ENCODE data around the gene SCAMP2.

Gene SCAMP2

DNA sequence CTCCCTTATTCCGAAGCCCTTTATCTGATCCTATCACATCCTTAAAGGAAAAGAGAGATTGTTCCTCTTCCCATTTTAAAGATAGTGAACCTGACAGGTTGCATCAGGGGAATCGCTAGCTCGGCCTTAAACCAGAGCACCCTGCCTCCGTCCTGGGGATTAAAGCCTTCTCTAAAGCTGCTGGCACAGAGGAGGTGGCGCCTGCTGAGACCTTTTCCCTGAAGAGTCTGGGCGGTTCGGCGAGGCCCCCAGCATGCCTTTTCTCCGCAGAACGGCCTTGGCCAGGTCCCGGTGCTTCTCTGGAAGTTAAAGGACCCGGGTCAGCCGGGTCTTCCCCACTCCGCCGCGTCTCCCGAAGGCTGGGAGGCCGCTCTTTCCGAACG is 32.9 kb upstream of the SCAMP2 start:
- Histone ChIP-seq H3K79me2 (ENCODE audit: low read length) (peaks cover 27% of the 10 kb centered on the region), H3K27ac (ENCODE audit: low read length) (peak overlapping the region; percentile 72), H3K9ac (ENCODE audit: low read length) (peak overlapping the region; percentile 94), H3K4me1 (ENCODE audit: low read length) (peaks cover 42% of the 10 kb centered on the region), H2AFZ (ENCODE audit: low read depth, low read length) (peak overlapping the region; percentile 99; the same call in 1 of the 2 replicates), H3K36me3 (replicated peaks; ENCODE audit: low read depth, low read length) (peaks cover 47% of the 10 kb centered on the region), H4K20me1 (ENCODE audit: insufficient read depth, low read length) (no peaks in the 10 kb centered on the region), H3K27me3 (ENCODE audit: low read depth, low read length) (no peaks in the 10 kb centered on the region), H3K4me2 (ENCODE audit: low read length) (peak overlapping the region; percentile 78), H3K4me3 (ENCODE audit: low read length) (peak overlapping the region; percentile 83), H3K9me3 (ENCODE audit: insufficient read depth, low read length) (no peaks in the 10 kb centered on the region)
- TF ChIP-seq EZH2phosphoT487 (IDR thresholded peaks at IDR 0.05; ENCODE audit: low read depth) = no peak
- TF ChIP-seq, protein P1, sequence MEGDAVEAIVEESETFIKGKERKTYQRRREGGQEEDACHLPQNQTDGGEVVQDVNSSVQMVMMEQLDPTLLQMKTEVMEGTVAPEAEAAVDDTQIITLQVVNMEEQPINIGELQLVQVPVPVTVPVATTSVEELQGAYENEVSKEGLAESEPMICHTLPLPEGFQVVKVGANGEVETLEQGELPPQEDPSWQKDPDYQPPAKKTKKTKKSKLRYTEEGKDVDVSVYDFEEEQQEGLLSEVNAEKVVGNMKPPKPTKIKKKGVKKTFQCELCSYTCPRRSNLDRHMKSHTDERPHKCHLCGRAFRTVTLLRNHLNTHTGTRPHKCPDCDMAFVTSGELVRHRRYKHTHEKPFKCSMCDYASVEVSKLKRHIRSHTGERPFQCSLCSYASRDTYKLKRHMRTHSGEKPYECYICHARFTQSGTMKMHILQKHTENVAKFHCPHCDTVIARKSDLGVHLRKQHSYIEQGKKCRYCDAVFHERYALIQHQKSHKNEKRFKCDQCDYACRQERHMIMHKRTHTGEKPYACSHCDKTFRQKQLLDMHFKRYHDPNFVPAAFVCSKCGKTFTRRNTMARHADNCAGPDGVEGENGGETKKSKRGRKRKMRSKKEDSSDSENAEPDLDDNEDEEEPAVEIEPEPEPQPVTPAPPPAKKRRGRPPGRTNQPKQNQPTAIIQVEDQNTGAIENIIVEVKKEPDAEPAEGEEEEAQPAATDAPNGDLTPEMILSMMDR (IDR thresholded peaks at IDR 0.05; ENCODE audit: low read depth, low read length) = no peak

DNA sequence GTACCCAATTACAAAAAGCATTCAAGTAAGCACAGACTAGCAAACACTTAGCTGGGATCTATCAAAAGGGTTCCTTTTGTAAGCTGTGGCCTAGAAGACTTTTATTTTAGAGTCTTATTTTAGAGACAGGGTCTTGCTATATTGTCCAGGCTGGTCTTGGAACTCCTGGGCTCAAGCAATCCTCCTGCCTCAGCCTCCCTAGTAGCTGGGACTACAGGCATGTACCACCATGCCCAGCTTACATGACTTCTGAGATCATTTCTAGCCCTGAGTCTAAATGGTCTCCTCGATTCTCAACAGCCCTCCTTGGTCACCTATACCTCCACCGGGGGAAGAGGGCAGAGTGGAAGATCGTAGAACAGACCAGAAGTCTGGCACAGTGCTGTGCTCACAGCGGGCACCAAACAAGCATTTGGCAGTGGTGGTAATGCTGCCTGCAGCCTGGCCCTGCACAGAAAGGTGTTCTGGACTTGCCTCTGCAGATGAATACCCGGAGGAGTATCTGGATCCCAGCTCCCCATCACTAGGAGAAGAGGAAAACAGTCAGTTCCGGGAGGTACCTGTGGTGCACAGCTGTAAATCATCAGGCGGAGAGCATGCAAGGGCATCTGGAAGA is 31.1 kb upstream of the SCAMP2 start:
- Histone ChIP-seq H2AFZ (ENCODE audit: low read depth, low read length) (no peak overlapping the region), H3K9ac (ENCODE audit: low read length) (no peak overlapping the region), H3K9me3 (ENCODE audit: insufficient read depth, low read length) (no peaks in the 10 kb centered on the region), H3K36me3 (replicated peaks; ENCODE audit: low read depth, low read length) (peaks cover 52% of the 10 kb centered on the region), H3K4me3 (ENCODE audit: low read length) (no peak overlapping the region), H3K79me2 (ENCODE audit: low read length) (peaks cover 27% of the 10 kb centered on the region), H3K4me2 (ENCODE audit: low read length) (no peak overlapping the region), H4K20me1 (ENCODE audit: insufficient read depth, low read length) (no peaks in the 10 kb centered on the region), H3K27me3 (ENCODE audit: low read depth, low read length) (no peaks in the 10 kb centered on the region), H3K27ac (ENCODE audit: low read length) (no peak overlapping the region), H3K4me1 (ENCODE audit: low read length) (peaks cover 42% of the 10 kb centered on the region)
- TF ChIP-seq, protein P1 (IDR thresholded peaks at IDR 0.05; ENCODE audit: low read depth, low read length) = no peak
- TF ChIP-seq EZH2phosphoT487 (IDR thresholded peaks at IDR 0.05; ENCODE audit: low read depth) = no peak

DNA sequence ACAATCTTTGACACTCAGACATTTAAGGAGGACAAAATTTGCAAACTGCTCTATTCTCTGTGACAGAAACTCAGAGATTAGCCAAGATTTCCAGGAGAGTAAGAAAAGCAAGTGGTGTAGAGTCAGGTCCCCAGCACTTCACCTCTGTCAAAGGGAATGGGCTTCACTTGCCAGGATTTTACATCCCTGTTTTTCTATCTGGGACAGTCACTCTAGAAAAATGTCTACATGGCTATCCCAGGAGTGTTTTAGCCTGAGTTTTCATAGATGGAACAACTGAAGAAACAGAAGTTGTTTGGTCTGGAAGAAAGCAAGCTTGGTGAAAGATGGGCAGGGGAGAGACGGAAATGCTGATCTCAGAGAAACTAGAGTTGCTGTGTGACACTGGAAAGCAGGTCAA is 30.5 kb upstream of the SCAMP2 start:
- Histone ChIP-seq H3K36me3 (replicated peaks; ENCODE audit: low read depth, low read length) (peaks cover 58% of the 10 kb centered on the region), H3K79me2 (ENCODE audit: low read length) (peaks cover 27% of the 10 kb centered on the region), H3K9me3 (ENCODE audit: insufficient read depth, low read length) (no peaks in the 10 kb centered on the region), H3K27ac (ENCODE audit: low read length) (peak overlapping the region; percentile 35), H3K4me3 (ENCODE audit: low read length) (no peak overlapping the region), H2AFZ (ENCODE audit: low read depth, low read length) (no peak overlapping the region), H4K20me1 (ENCODE audit: insufficient read depth, low read length) (no peaks in the 10 kb centered on the region), H3K9ac (ENCODE audit: low read length) (no peak overlapping the region), H3K4me1 (ENCODE audit: low read length) (peaks cover 42% of the 10 kb centered on the region), H3K27me3 (ENCODE audit: low read depth, low read length) (no peaks in the 10 kb centered on the region), H3K4me2 (ENCODE audit: low read length) (peak overlapping the region; percentile 16; the same call in 1 of the 2 replicates)
- TF ChIP-seq EZH2phosphoT487 (IDR thresholded peaks at IDR 0.05; ENCODE audit: low read depth) = no peak
- TF ChIP-seq, protein P1 (IDR thresholded peaks at IDR 0.05; ENCODE audit: low read depth, low read length) = no peak

DNA sequence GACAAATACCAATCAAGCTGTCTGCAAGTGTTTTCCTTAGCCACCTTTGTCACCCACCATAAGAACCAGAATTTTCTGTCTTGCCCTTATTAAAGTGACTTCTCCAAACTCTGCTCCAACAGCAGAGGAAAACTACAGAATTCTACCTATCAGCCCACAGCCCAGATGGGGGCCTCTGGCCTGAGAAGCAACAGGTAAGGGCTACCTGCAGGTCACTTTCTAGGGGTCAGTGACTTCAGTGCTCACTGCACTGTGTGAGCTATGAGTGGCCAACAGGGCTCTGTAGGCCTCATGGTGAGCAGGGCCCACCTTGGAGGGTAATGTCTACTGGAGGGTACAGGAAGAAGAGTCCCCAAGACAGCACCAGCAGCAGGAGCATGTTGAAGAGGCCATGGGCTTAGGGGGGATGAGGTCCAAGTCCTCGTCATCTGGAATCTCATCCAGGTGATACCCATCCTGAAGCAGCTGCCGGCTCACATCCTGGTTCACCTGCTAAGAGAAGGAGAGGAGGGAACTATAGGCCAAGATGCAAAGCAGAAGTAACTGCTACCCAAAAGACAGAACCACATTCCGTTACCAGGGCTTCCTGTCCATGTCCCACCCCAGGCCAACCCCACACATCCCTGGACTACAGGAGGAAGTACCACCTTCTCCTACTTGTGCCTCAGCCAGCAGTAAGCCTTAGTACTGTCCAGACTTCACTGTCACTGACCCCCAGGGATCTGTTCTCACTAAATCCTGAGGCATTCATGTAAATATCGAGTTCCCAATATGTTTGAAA is 29.3 kb upstream of the SCAMP2 start:
- Histone ChIP-seq H3K36me3 (replicated peaks; ENCODE audit: low read depth, low read length) (peaks cover 67% of the 10 kb centered on the region), H3K27me3 (ENCODE audit: low read depth, low read length) (no peaks in the 10 kb centered on the region), H3K4me3 (ENCODE audit: low read length) (no peak overlapping the region), H3K4me2 (ENCODE audit: low read length) (no peak overlapping the region), H3K9ac (ENCODE audit: low read length) (no peak overlapping the region), H2AFZ (ENCODE audit: low read depth, low read length) (no peak overlapping the region), H3K4me1 (ENCODE audit: low read length) (peaks cover 40% of the 10 kb centered on the region), H3K9me3 (ENCODE audit: insufficient read depth, low read length) (no peaks in the 10 kb centered on the region), H4K20me1 (ENCODE audit: insufficient read depth, low read length) (no peaks in the 10 kb centered on the region), H3K27ac (ENCODE audit: low read length) (peak overlapping the region; percentile 11), H3K79me2 (ENCODE audit: low read length) (peaks cover 27% of the 10 kb centered on the region)
- TF ChIP-seq, protein P1 (IDR thresholded peaks at IDR 0.05; ENCODE audit: low read depth, low read length) = no peak
